ENCODE results near the gene PDHA2. TPM values are rescaled to one million over a fixed set of nuclear protein-coding genes. Genes with fewer than 3 reads are reported as not detected.

PDHA2 gene
- total RNA-seq, 1 donor from 2014 or later: not detected

GRCh38 chr4:95831166-95831565 is 8.7 kb upstream of the PDHA2 start:
- peaks cover 9% of the 10 kb centered on the region for H3K9me3 Mint-ChIP-seq

GRCh38 chr4:95833711-95834194 is 6.1 kb upstream of the PDHA2 start:
- H3K27ac Mint-ChIP-seq (ENCODE audit: unreplicated experiment): peak overlapping the region; percentile 32
- DNase-seq (ENCODE audit: low read depth, low spot score): no peak
- no peak overlapping the region for H3K4me3 Mint-ChIP-seq

More at GRCh38 chr4:95831166-95831565, 8.7 kb upstream of the PDHA2 start:
- Mint-ChIP-seq H3K4me1 (peaks cover 18% of the 10 kb centered on the region), H3K27me3 (ENCODE audit: low read depth) (no peaks in the 10 kb centered on the region), H3K4me3 (no peak overlapping the region), H3K27ac (ENCODE audit: unreplicated experiment) (no peak overlapping the region), H3K36me3 (ENCODE audit: low read depth) (no peaks in the 10 kb centered on the region)
- no peak for TF ChIP-seq CTCF (conservative IDR thresholded peaks at IDR 0.05)
- no peak for DNase-seq (ENCODE audit: low read depth, low spot score)

GRCh38 chr4:95835672-95836071 is 4.2 kb upstream of the PDHA2 start:
- H3K36me3 Mint-ChIP-seq (ENCODE audit: low read depth): no peaks in the 10 kb centered on the region
- peaks cover 11% of the 10 kb centered on the region for H3K9me3 Mint-ChIP-seq
- DNase-seq (ENCODE audit: low read depth, low spot score): peak; percentile 18
- no peak overlapping the region for H3K27ac Mint-ChIP-seq (ENCODE audit: unreplicated experiment)
- peaks cover 20% of the 10 kb centered on the region for H3K4me1 Mint-ChIP-seq
- H3K27me3 Mint-ChIP-seq (ENCODE audit: low read depth): no peaks in the 10 kb centered on the region
- peak; percentile 69 for TF ChIP-seq CTCF (conservative IDR thresholded peaks at IDR 0.05)
- no peak overlapping the region for H3K4me3 Mint-ChIP-seq

More at GRCh38 chr4:95833711-95834194, 6.1 kb upstream of the PDHA2 start:
- TF ChIP-seq CTCF (conservative IDR thresholded peaks at IDR 0.05): no peak
- peaks cover 27% of the 10 kb centered on the region for H3K4me1 Mint-ChIP-seq
- H3K9me3 Mint-ChIP-seq: peaks cover 9% of the 10 kb centered on the region
- H3K27me3 Mint-ChIP-seq (ENCODE audit: low read depth): no peaks in the 10 kb centered on the region
- H3K36me3 Mint-ChIP-seq (ENCODE audit: low read depth): no peaks in the 10 kb centered on the region

- Mint-ChIP-seq H3K27me3 (ENCODE audit: low read depth) (no peaks in the 10 kb centered on the region), H3K9me3 (peaks cover 11% of the 10 kb centered on the region), H3K27ac (ENCODE audit: unreplicated experiment) (no peak overlapping the region), H3K4me1 (peaks cover 20% of the 10 kb centered on the region), H3K4me3 (no peak overlapping the region), H3K36me3 (ENCODE audit: low read depth) (no peaks in the 10 kb centered on the region)
- no peak for DNase-seq (ENCODE audit: low read depth, low spot score)
- no peak for TF ChIP-seq CTCF (conservative IDR thresholded peaks at IDR 0.05)
Observed at GRCh38 chr4:95838192-95838591, 1.7 kb upstream of the PDHA2 start.

- H3K36me3 Mint-ChIP-seq (ENCODE audit: low read depth): no peaks in the 10 kb centered on the region
- H3K27me3 Mint-ChIP-seq (ENCODE audit: low read depth): no peaks in the 10 kb centered on the region
- H3K9me3 Mint-ChIP-seq: peaks cover 4% of the 10 kb centered on the region
Observed at GRCh38 chr4:95847908-95848460, 8.1 kb downstream of the PDHA2 start.

More at GRCh38 chr4:95847908-95848460, 8.1 kb downstream of the PDHA2 start:
- DNase-seq (ENCODE audit: low read depth, low spot score): no peak
- H3K4me1 Mint-ChIP-seq: peaks cover 15% of the 10 kb centered on the region
- no peak for TF ChIP-seq CTCF (conservative IDR thresholded peaks at IDR 0.05)
- no peak overlapping the region for H3K4me3 Mint-ChIP-seq
- no peak overlapping the region for H3K27ac Mint-ChIP-seq (ENCODE audit: unreplicated experiment)

All from neural crest cell (in vitro differentiated cells).